ENCODE data around the gene ERCC1. TPM values are rescaled to one million over a fixed set of nuclear protein-coding genes. Genes with fewer than 3 reads are reported as not detected.

The ERCC1 gene
- total RNA-seq, 1 experiment from 2014 or later = 103 TPM

DNA sequence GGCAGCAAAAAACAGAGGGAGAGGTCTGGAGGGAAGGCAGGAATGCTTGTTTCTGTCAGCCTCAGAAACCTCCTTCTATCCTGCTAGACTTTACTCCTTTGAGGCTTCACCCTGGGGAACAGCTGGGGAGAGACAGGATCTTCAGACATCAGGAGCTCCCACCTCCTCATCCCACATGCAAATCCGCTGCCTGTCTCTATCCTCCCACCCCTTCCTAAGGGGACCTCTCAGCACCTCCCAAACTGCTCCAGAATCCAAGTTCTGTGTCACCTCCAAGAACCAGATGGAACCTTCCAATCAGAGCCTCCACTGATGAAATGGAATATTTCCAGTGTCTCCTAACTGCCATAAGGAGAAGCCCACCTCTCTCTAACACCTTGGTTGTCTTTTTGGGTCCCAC is 43.6 kb downstream of the ERCC1 start:
- Histone ChIP-seq H3K27ac (ENCODE audit: low read depth, low read length) (no peak overlapping the region), H3K4me2 (ENCODE audit: low read length) (no peak overlapping the region), H4K20me1 (ENCODE audit: insufficient read depth) (no peaks in the 10 kb centered on the region), H3K4me3 (replicated peaks in 1 of 2; ENCODE audit: low read depth in 1 of 2, low read length in 2 of 2) (no peak overlapping the region), H3K9me3 (ENCODE audit: control insufficient read depth in 1 of 2, insufficient read depth in 1 of 2, low read depth in 1 of 2, low read length in 2 of 2) (no peaks in the 10 kb centered on the region), H3K36me3 (ENCODE audit: control insufficient read depth in 1 of 2, insufficient read depth in 2 of 2, low read length in 2 of 2) (no peaks in the 10 kb centered on the region; a peak in 1 of 4 replicates), H3K27me3 (ENCODE audit: insufficient read depth, low read length) (no peaks in the 10 kb centered on the region), H3K9ac (ENCODE audit: low read length) (no peak overlapping the region), H3K79me2 (ENCODE audit: insufficient read depth, low read length) (no peaks in the 10 kb centered on the region), H3K4me1 (ENCODE audit: control insufficient read depth in 1 of 2, insufficient read depth in 2 of 2, low read length in 2 of 2) (peaks cover 9 to 20% of the 10 kb centered on the region in 2 experiments), H2AFZ (ENCODE audit: low read depth, low read length, poor library complexity, severe bottlenecking) (no peak overlapping the region), H3K9me2 (ENCODE audit: insufficient read depth) (no peaks in the 10 kb centered on the region)
- BruUV-seq (replicated peaks) = no TSS peak
- ChIA-PET POLR2A (interaction anchor here (0.5 kb wide), 1 partner anchor 35 kb away, joined by 3 read pairs; no protein-coding TSS in a partner anchor), RAD21 (ENCODE audit: low non-redundant PET in 1 of 2, low total read pairs in 2 of 2, uncharacterized antibody in 2 of 2, unreplicated experiment in 2 of 2) (no interaction called here), CTCF (no interaction called here)
- intact Hi-C loops (cut with micrococcal nuclease) = no loop called here
- ATAC-seq = no peak
- TF ChIP-seq FOSL1 (IDR thresholded peaks at IDR 0.05; ENCODE audit: low read depth) (no peak), POLR2AphosphoS5 (IDR thresholded peaks at IDR 0.05; ENCODE audit: low read depth, low read length) (no peak), EZH2phosphoT487 (IDR thresholded peaks at IDR 0.05; ENCODE audit: borderline replicate concordance) (no peak), JUND (IDR thresholded peaks at IDR 0.05) (no peak), TCF7L2 (IDR thresholded peaks at IDR 0.05; ENCODE audit: borderline replicate concordance, extremely low read depth, insufficient read depth, insufficient read length) (no peak), SP1 (IDR thresholded peaks at IDR 0.05; ENCODE audit: low read depth) (no peak), REST (IDR thresholded peaks at IDR 0.05; ENCODE audit: low read depth) (no peak), ATF3 (IDR thresholded peaks at IDR 0.05) (no peak), CTCF (IDR thresholded peaks at IDR 0.05 in 2 of 3, conservative IDR thresholded peaks at IDR 0.05 in 1 of 3; ENCODE audit: borderline replicate concordance in 1 of 3, insufficient read depth in 1 of 3, low read depth in 2 of 3, low read length in 2 of 3) (no peak), EGR1 (IDR thresholded peaks at IDR 0.05; ENCODE audit: low read depth) (no peak), POLR2A (IDR thresholded peaks at IDR 0.05; ENCODE audit: borderline replicate concordance, extremely low read depth, insufficient read depth, insufficient read length) (no peak), RAD21 (IDR thresholded peaks at IDR 0.05; ENCODE audit: low read depth) (no peak), ZBTB33 (IDR thresholded peaks at IDR 0.05; ENCODE audit: extremely low read depth, insufficient replicate concordance, low read length) (no peak), SIN3A (IDR thresholded peaks at IDR 0.05; ENCODE audit: low read depth) (no peak), ZNF274 (IDR thresholded peaks at IDR 0.05; ENCODE audit: low read depth, low read length) (no peak), EZH2 (IDR thresholded peaks at IDR 0.05) (no peak), ZFX (IDR thresholded peaks at IDR 0.05) (no peak), CBX3 (IDR thresholded peaks at IDR 0.05; ENCODE audit: low read depth) (no peak), YY1 (IDR thresholded peaks at IDR 0.05; ENCODE audit: extremely low read depth, insufficient replicate concordance, low read depth, low read length) (no peak), MAX (IDR thresholded peaks at IDR 0.05) (no peak)
- no peak for DNase-seq (ENCODE audit: low read depth, low spot score)
